ENCODE measurements around the gene UBE2J1.
A peak's percentile ranks its signal among the peaks of the same experiment; 100 is the strongest.

UBE2J1 gene

DNA sequence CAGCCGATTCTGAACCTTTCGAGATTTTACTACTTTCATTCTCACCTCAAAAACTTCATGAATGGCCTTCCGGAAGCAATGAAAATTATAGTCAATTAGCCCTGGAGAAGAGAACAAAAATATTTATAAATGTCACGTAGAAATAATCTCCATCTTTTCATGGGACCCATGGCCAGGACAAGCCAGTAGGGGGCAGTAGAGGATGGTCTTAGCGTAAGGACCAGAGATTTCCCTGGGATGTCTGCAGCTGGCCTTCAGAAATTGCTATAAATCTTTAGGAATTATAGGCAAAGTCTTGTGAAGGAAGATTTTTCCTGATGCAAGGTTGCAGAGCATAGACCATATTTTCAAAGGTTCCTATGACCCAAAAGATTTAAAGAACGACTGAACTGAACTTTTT is 15.6 kb upstream of the UBE2J1 start:
- TF ChIP-seq, protein P1, sequence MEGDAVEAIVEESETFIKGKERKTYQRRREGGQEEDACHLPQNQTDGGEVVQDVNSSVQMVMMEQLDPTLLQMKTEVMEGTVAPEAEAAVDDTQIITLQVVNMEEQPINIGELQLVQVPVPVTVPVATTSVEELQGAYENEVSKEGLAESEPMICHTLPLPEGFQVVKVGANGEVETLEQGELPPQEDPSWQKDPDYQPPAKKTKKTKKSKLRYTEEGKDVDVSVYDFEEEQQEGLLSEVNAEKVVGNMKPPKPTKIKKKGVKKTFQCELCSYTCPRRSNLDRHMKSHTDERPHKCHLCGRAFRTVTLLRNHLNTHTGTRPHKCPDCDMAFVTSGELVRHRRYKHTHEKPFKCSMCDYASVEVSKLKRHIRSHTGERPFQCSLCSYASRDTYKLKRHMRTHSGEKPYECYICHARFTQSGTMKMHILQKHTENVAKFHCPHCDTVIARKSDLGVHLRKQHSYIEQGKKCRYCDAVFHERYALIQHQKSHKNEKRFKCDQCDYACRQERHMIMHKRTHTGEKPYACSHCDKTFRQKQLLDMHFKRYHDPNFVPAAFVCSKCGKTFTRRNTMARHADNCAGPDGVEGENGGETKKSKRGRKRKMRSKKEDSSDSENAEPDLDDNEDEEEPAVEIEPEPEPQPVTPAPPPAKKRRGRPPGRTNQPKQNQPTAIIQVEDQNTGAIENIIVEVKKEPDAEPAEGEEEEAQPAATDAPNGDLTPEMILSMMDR (IDR thresholded peaks at IDR 0.05), result peak; percentile 77
- Histone ChIP-seq H3K27me3 (ENCODE audit: control insufficient read depth, insufficient read depth, low read length) (no peaks in the 10 kb centered on the region), H3K4me1 (no peaks in the 10 kb centered on the region), H3K4me2 (ENCODE audit: low read length) (no peak overlapping the region), H3K27ac (no peak overlapping the region), H3K9ac (no peak overlapping the region), H3K36me3 (ENCODE audit: control insufficient read depth, insufficient read depth, low read length) (no peaks in the 10 kb centered on the region), H2AFZ (no peak overlapping the region), H3K9me3 (ENCODE audit: control insufficient read depth, low read length) (no peaks in the 10 kb centered on the region), H3K4me3 (ENCODE audit: low read depth, low read length) (no peak overlapping the region), H3K79me2 (no peaks in the 10 kb centered on the region)

DNA sequence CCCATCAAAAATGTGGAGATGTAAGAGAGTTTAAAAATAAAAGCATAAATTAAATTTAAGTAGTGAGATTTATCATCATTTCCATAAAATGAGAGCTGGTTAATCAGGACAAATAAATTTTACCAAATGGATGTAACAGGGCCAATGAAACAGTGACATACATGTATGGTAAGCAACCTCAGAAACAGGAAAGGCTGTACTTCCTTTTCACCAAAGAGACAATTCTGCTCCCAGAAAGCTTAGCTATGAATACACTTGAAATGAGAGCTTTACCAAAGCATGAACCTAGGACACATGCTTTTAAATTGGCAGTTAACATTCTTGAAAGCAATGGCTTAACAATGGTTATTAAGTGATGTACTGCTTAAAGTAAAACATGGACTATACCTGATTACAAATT is 12.1 kb upstream of the UBE2J1 start:
- H3K4me2 ChIP-seq (ENCODE audit: low read length), result no peak overlapping the region
- H3K4me3 ChIP-seq (ENCODE audit: low read depth, low read length), result no peak overlapping the region
- H3K27ac ChIP-seq, result no peak overlapping the region
- H3K27me3 ChIP-seq (ENCODE audit: control insufficient read depth, insufficient read depth, low read length), result no peaks in the 10 kb centered on the region
- H3K4me1 ChIP-seq, result no peaks in the 10 kb centered on the region
- no peaks in the 10 kb centered on the region for H3K9me3 ChIP-seq (ENCODE audit: control insufficient read depth, low read length)
- no peak overlapping the region for H2AFZ ChIP-seq
- TF ChIP-seq, protein P1 (IDR thresholded peaks at IDR 0.05), result no peak
- H3K36me3 ChIP-seq (ENCODE audit: control insufficient read depth, insufficient read depth, low read length), result no peaks in the 10 kb centered on the region
- H3K79me2 ChIP-seq, result no peaks in the 10 kb centered on the region
- H3K9ac ChIP-seq, result no peak overlapping the region

DNA sequence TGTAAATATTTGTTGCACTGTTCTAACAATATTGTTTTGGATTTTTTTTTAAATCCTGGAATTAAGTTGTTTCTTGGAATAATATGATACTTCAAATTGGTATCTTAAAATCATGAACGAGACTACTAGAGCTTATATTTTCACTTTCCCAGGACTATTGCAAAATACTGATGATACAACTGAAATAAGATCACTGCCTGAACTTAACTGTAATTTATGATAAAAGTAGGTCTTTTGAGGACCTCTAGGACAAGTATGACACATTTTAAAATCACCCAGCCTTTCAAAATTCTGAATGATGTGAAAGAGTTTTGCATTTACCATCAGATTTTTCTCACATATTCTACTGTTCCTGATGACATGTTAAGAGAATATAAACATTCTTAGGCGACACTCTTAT is 8.6 kb upstream of the UBE2J1 start:
- Histone ChIP-seq H3K79me2 (no peaks in the 10 kb centered on the region), H3K4me2 (ENCODE audit: low read length) (no peak overlapping the region), H3K4me3 (ENCODE audit: low read depth, low read length) (no peak overlapping the region), H3K9me3 (ENCODE audit: control insufficient read depth, low read length) (no peaks in the 10 kb centered on the region), H3K36me3 (ENCODE audit: control insufficient read depth, insufficient read depth, low read length) (no peaks in the 10 kb centered on the region), H2AFZ (no peak overlapping the region), H3K4me1 (no peaks in the 10 kb centered on the region), H3K9ac (no peak overlapping the region), H3K27me3 (ENCODE audit: control insufficient read depth, insufficient read depth, low read length) (no peaks in the 10 kb centered on the region), H3K27ac (no peak overlapping the region)
- TF ChIP-seq, protein P1 (IDR thresholded peaks at IDR 0.05), result no peak

DNA sequence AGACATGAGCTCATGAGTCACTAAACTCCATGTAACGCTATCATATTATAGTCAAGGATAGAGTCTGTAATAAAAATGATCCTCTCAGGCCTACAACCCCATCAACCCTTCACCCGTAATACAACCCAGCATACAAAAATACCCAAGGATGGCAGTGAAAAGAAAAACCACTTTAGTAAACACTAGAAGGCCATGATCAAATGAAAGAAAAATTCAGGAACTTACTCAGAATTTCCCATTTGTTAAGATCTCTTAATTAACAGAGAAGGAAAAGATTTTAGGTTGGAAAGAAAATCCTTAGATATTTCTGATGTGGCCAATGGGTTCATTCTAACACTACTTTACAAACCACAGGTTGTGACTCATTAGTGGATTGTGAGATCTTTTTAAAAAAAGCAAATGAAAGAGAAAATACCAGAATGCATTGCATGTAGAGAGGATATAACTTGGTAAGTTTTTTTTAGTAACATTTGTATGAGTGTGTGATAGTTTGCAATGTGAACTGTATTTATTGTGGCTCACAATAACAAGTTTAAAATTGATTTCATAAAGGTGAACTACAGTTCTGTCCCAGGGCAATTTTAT is 8.0 kb upstream of the UBE2J1 start:
- H3K36me3 ChIP-seq (ENCODE audit: control insufficient read depth, insufficient read depth, low read length), result no peaks in the 10 kb centered on the region
- H3K27ac ChIP-seq, result no peak overlapping the region
- H3K9ac ChIP-seq, result no peak overlapping the region
- H3K27me3 ChIP-seq (ENCODE audit: control insufficient read depth, insufficient read depth, low read length), result no peaks in the 10 kb centered on the region
- no peak overlapping the region for H3K4me2 ChIP-seq (ENCODE audit: low read length)
- TF ChIP-seq, protein P1 (IDR thresholded peaks at IDR 0.05), result no peak
- no peaks in the 10 kb centered on the region for H3K4me1 ChIP-seq
- no peak overlapping the region for H2AFZ ChIP-seq
- H3K9me3 ChIP-seq (ENCODE audit: control insufficient read depth, low read length), result no peaks in the 10 kb centered on the region
- H3K4me3 ChIP-seq (ENCODE audit: low read depth, low read length), result no peak overlapping the region
- H3K79me2 ChIP-seq, result no peaks in the 10 kb centered on the region

DNA sequence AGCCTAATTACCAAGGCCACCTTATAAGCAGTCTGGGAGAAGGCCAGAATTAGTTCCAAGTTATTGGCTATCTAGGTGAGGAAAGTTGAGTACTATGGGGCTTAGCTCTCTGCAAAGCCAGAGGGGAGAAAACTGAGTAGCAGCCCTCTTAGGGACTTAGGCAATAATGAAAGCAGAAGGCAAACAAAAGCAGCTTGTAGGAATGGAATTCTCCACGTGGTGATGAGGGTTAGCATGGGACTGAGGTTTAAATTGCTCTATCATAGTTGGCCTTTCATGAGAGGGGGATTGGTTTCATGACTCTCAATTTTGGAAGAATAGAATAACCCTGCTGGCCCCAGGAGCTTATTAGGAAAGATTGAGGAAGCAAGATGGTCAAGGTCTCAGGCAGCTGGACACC is 7.0 kb upstream of the UBE2J1 start:
- Histone ChIP-seq H3K9ac (no peak overlapping the region), H3K4me1 (no peaks in the 10 kb centered on the region), H3K4me3 (ENCODE audit: low read depth, low read length) (no peak overlapping the region), H3K79me2 (no peaks in the 10 kb centered on the region), H3K36me3 (ENCODE audit: control insufficient read depth, insufficient read depth, low read length) (no peaks in the 10 kb centered on the region), H3K27ac (no peak overlapping the region), H3K9me3 (ENCODE audit: control insufficient read depth, low read length) (no peaks in the 10 kb centered on the region), H3K4me2 (ENCODE audit: low read length) (no peak overlapping the region), H2AFZ (no peak overlapping the region), H3K27me3 (ENCODE audit: control insufficient read depth, insufficient read depth, low read length) (no peaks in the 10 kb centered on the region)
- TF ChIP-seq, protein P1 (IDR thresholded peaks at IDR 0.05), result no peak
